ENCODE data around the gene IGSF6. TPM values are rescaled to one million over a fixed set of nuclear protein-coding genes. Genes with fewer than 3 reads are reported as not detected.

IGSF6 gene
- total and polyA plus RNA-seq, 2 of the 13 experiments (the other 11 are each of a cell fraction or from before 2014, with no cell fraction given) = not detected

DNA sequence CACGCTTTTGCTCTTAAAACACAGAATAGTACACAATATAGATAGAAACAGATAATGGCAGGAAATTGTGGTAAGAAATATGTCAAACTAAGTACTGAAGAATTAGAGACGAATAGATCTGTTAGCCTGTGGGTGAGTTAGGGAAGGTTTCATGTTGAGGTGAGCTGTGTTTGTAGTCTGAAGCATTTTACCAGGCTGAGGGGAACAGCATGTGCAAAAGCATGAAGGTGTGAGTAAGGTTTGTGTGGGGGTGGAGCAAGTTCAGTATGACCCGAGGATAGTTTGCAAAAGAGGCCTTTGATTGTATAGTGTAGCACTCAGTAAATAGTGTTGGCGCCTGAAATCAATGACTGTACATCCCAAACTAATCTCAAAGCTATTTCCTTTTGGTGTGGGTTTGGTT, 13.8 kb downstream of the IGSF6 start (continued):
- TF ChIP-seq, protein P1, sequence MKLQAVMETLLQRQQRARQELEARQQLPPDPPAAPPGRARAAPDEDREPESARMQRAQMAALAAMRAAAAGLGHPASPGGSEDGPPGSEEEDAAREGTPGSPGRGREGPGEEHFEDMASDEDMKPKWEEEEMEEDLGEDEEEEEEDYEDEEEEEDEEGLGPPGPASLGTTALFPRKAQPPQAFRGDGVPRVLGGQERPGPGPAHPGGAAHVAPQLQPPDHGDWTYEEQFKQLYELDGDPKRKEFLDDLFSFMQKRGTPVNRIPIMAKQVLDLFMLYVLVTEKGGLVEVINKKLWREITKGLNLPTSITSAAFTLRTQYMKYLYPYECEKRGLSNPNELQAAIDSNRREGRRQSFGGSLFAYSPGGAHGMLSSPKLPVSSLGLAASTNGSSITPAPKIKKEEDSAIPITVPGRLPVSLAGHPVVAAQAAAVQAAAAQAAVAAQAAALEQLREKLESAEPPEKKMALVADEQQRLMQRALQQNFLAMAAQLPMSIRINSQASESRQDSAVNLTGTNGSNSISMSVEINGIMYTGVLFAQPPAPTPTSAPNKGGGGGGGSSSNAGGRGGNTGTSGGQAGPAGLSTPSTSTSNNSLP (IDR thresholded peaks at IDR 0.05; ENCODE audit: low read depth, low read length) = peak; percentile 86
- TF ChIP-seq, protein P2, sequence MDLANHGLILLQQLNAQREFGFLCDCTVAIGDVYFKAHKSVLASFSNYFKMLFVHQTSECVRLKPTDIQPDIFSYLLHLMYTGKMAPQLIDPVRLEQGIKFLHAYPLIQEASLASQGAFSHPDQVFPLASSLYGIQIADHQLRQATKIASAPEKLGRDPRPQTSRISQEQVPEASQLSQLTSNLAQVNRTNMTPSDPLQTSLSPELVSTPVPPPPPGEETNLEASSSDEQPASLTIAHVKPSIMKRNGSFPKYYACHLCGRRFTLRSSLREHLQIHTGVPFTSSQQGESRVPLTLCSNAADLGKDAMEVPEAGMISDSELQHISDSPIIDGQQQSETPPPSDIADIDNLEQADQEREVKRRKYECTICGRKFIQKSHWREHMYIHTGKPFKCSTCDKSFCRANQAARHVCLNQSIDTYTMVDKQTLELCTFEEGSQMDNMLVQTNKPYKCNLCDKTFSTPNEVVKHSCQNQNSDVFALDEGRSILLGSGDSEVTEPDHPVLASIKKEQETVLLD (CRISPR knock-in tag; IDR thresholded peaks at IDR 0.05; ENCODE audit: low read depth) = no peak
- TF ChIP-seq, protein P3, sequence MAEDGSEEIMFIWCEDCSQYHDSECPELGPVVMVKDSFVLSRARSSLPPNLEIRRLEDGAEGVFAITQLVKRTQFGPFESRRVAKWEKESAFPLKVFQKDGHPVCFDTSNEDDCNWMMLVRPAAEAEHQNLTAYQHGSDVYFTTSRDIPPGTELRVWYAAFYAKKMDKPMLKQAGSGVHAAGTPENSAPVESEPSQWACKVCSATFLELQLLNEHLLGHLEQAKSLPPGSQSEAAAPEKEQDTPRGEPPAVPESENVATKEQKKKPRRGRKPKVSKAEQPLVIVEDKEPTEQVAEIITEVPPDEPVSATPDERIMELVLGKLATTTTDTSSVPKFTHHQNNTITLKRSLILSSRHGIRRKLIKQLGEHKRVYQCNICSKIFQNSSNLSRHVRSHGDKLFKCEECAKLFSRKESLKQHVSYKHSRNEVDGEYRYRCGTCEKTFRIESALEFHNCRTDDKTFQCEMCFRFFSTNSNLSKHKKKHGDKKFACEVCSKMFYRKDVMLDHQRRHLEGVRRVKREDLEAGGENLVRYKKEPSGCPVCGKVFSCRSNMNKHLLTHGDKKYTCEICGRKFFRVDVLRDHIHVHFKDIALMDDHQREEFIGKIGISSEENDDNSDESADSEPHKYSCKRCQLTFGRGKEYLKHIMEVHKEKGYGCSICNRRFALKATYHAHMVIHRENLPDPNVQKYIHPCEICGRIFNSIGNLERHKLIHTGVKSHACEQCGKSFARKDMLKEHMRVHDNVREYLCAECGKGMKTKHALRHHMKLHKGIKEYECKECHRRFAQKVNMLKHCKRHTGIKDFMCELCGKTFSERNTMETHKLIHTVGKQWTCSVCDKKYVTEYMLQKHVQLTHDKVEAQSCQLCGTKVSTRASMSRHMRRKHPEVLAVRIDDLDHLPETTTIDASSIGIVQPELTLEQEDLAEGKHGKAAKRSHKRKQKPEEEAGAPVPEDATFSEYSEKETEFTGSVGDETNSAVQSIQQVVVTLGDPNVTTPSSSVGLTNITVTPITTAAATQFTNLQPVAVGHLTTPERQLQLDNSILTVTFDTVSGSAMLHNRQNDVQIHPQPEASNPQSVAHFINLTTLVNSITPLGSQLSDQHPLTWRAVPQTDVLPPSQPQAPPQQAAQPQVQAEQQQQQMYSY (CRISPR knock-in tag; IDR thresholded peaks at IDR 0.05) = no peak
- TF ChIP-seq, protein P4, sequence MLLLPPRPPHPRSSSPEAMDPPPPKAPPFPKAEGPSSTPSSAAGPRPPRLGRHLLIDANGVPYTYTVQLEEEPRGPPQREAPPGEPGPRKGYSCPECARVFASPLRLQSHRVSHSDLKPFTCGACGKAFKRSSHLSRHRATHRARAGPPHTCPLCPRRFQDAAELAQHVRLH (CRISPR knock-in tag; IDR thresholded peaks at IDR 0.05; ENCODE audit: borderline replicate concordance, low read depth) = no peak
- peak; percentile 38; the same call in 1 of the 2 replicates for TF ChIP-seq RAD21 (CRISPR knock-in tag; IDR thresholded peaks at IDR 0.05)
